Lung (tissue), 12 donors: ENCODE data around the gene MYRIP. TPM values are rescaled to one million over a fixed set of nuclear protein-coding genes. Genes with fewer than 3 reads are reported as not detected.

Source experiments
- ATAC-seq: fragments of 200-7000 bp; cut with Tn5 transposase; one replicate; pipeline ENCODE4 v1.9.1; 2020; ENCODE audit warnings: moderate number of reproducible peaks; ENCODE audit not compliant: insufficient read depth, low FRiP score
- DNase-seq, 3 donors: peaks; one replicate each; pipeline ENCODE4 v3.0.0-alpha.2; 2013 to 2017
- H3K27ac ChIP-seq, 2 donors: one replicate each; pipeline ENCODE4 v1.5.1; 2013; ENCODE audit warnings: mild to moderate bottlenecking in 2 of 2, moderate library complexity in 2 of 2, control low read depth in 1 of 2, inconsistent platforms in 1 of 2, low read depth in 1 of 2, low read length in 1 of 2
- H3K27me3 ChIP-seq, 3 donors: one replicate each; pipeline ENCODE4 v1.5.1; 2013; ENCODE audit warnings: low read length in 2 of 3; ENCODE audit not compliant: control insufficient read depth in 3 of 3, insufficient read depth in 3 of 3
- H3K36me3 ChIP-seq, 4 donors: one replicate each; pipeline ENCODE4 v1.5.1; 2013; ENCODE audit warnings: low read length in 4 of 4, mild to moderate bottlenecking in 1 of 4, moderate library complexity in 1 of 4; ENCODE audit not compliant: control insufficient read depth in 4 of 4, insufficient read depth in 4 of 4
- H3K4me1 ChIP-seq, 5 donors: one replicate each; pipeline ENCODE4 v1.5.1; 2013; ENCODE audit warnings: low read length in 5 of 5, mild to moderate bottlenecking in 2 of 5, moderate library complexity in 1 of 5; ENCODE audit not compliant: control insufficient read depth in 5 of 5, insufficient read depth in 5 of 5
- H3K4me3 ChIP-seq: one replicate; pipeline ENCODE4 v1.5.1; 2013; ENCODE audit warnings: mild to moderate bottlenecking, control low read depth, moderate library complexity
- H3K9ac ChIP-seq, 2 donors: one replicate each; pipeline ENCODE4 v1.5.1; 2013; ENCODE audit warnings: low read length in 2 of 2, control low read depth in 1 of 2; ENCODE audit not compliant: insufficient read depth in 1 of 2
- H3K9me3 ChIP-seq, 4 donors: one replicate each; pipeline ENCODE4 v1.5.1; 2013; ENCODE audit warnings: low read length in 3 of 4, mild to moderate bottlenecking in 1 of 4, moderate library complexity in 1 of 4; ENCODE audit not compliant: control insufficient read depth in 4 of 4, insufficient read depth in 3 of 4
- CTCF ChIP-seq: IDR thresholded peaks from 2 replicates; pipeline ENCODE4 v1.5.1; 2012; ENCODE audit warnings: mild to moderate bottlenecking; ENCODE audit errors: control extremely low read depth, extremely low read depth
- WGBS, 2 donors: extraction: QIAGEN DNeasy Blood & Tissue Kit; methylation state at CpG; one replicate each; pipeline ENCODE4 v1.1.7; 2013; 5-methylcytosine and 5-hydroxymethylcytosine counted together
- polyA plus RNA-seq, 2 donors: library from polyadenylated mRNA; stranded (reverse); fragments of 200-250 nt; gene quantifications; one replicate each; pipeline ENCODE4 v1.2.1, GENCODE V29; 2013
- total RNA-seq, 2 donors: library from RNA; depleted of rRNA in 1 of 2; stranded (reverse); fragments of >200 nt in 1 of 2; gene quantifications; one replicate each; pipeline ENCODE4 v1.2.1, GENCODE V29; 2014 to 2021
- donor health status: control.
- donor health status: control.
- donor health status: Bipolar disorder and iron deficiency.
- donor health status: healthy.
- donor health status: DM: yes; HTN: yes; CAD: no.

The MYRIP gene
- total and polyA plus RNA-seq, 4 donors, result 0.30 to 2.5 (median 0.77) TPM

DNA sequence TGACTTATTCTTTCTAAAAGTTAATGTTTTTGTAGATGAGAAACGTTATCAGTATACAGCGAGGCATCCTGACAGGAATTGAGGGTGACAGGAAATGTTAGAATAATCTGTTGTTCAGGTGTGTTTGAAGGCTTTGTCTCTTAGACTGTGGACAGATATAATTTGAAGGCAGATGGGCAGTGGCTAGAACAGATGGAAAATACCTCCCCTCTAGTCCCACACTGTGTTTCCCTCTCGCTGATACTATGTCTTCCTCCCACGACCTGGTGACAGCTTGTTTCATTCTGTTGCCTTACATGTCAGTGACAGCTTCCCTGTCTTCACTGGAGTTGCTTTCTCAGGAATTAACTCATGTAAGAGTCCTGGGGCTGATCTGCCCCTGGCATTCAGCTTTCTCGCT lies 125.3 kb downstream of the MYRIP start:
- no peak for TF ChIP-seq CTCF
- peaks cover 0 to 6% (median 0%) of the 10 kb centered on the region in 5 donors for H3K4me1 ChIP-seq
- 61 to 68% methylated on average over 5 of the region's 5 CpGs for WGBS, 2 donors
- no peaks in the 10 kb centered on the region for H3K27me3 ChIP-seq
- H3K9me3 ChIP-seq, result no peaks in the 10 kb centered on the region
- no peak overlapping the region for H3K27ac ChIP-seq
- no peaks in the 10 kb centered on the region for H3K36me3 ChIP-seq
- H3K4me3 ChIP-seq, result no peak overlapping the region
- ATAC-seq (no peak), DNase-seq (no peak)
- H3K9ac ChIP-seq, result no peak overlapping the region

DNA sequence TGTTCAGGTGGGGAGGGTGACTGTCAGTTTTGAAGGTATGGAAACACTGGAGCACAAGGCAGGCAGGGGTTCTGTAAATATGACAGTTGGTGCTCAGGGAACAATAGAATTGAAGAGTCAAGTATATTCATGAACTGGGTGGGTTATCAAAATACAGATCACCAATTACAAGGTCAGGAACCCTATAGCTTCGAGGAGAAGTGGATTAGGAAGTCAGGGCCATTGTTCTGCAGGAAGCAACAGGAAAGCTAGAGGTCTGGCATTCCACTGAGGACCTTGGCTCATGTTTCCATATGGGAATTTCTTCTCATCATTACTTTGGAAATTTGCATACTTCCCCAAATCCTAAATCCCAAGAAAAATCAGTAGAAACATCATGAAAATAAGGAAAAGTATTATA lies 125.9 kb downstream of the MYRIP start:
- WGBS, 2 donors, result 37 to 40% methylated on average over 1 of the region's 1 CpG
- DNase-seq, result no peak

GRCh38 chr3:39936848-39937247 lies 127.4 kb downstream of the MYRIP start:
- Histone ChIP-seq H3K27me3 (no peaks in the 10 kb centered on the region), H3K36me3 (no peaks in the 10 kb centered on the region), H3K4me3 (no peak overlapping the region), H3K9ac (no peak overlapping the region), H3K4me1 (peaks cover 0 to 6% (median 0%) of the 10 kb centered on the region in 5 donors), H3K27ac (no peak overlapping the region), H3K9me3 (no peaks in the 10 kb centered on the region)
- ATAC-seq (no peak), DNase-seq (no peak)
- WGBS, 2 donors, result 88 to 92% methylated on average over 1 of the region's 1 CpG
- TF ChIP-seq CTCF, result no peak

More for the DNA sequence above, 125.9 kb downstream of the MYRIP start:
- no peak overlapping the region for H3K9ac ChIP-seq
- H3K4me1 ChIP-seq, result peaks cover 0 to 6% (median 0%) of the 10 kb centered on the region in 5 donors
- H3K27ac ChIP-seq, result no peak overlapping the region
- no peak for ATAC-seq
- TF ChIP-seq CTCF, result no peak
- H3K36me3 ChIP-seq, result no peaks in the 10 kb centered on the region
- H3K27me3 ChIP-seq, result no peaks in the 10 kb centered on the region
- no peaks in the 10 kb centered on the region for H3K9me3 ChIP-seq
- no peak overlapping the region for H3K4me3 ChIP-seq

DNA sequence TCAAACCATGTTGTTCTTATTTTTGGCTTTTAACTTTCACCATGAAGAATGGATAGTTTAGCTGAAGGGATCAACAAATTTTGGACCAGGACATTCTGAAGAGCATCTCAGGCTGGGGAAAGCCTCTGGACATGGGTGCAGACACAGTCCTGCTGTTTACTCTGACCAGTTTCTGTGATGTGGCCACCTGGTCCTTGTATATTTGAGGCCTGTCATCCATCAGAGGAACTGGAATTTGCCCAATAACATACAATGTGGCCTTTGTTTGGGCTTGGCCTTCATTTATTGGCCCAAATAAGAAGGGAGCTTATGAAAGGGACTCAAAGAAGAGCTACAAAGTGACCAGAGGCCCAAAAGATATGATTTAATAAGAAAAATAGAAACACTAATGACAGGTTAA lies 127.9 kb downstream of the MYRIP start:
- no peak for ATAC-seq
- no peak overlapping the region for H3K4me3 ChIP-seq
- no peak for DNase-seq
- TF ChIP-seq CTCF, result no peak
- H3K4me1 ChIP-seq, result peaks cover 0 to 6% (median 0%) of the 10 kb centered on the region in 5 donors
- no peak overlapping the region for H3K27ac ChIP-seq
- H3K9me3 ChIP-seq, result no peaks in the 10 kb centered on the region
- H3K9ac ChIP-seq, result no peak overlapping the region
- H3K36me3 ChIP-seq, result no peaks in the 10 kb centered on the region
- H3K27me3 ChIP-seq, result no peaks in the 10 kb centered on the region
